HepG2 (cell line): ENCODE measurements around the gene HEMK1. TPM values are rescaled to one million over a fixed set of nuclear protein-coding genes. Genes with fewer than 3 reads are reported as not detected.

Experiments
- ATAC-seq: fragments of 200-7000 bp; cut with Tn5 transposase; 3 replicates; pipeline ENCODE4 v1.9.1; 2020; ENCODE audit warnings: mild to moderate bottlenecking, moderate library complexity
- BruUV-seq: library from RNA; stranded (reverse); fragments of 400-500 nt; replicated peaks from 2 replicates; lab custom pipeline; 2021; lab: Mats Ljungman, UMichigan
- CTCF ChIA-PET: fragments of 300-600 bp; formaldehyde crosslinking; extraction: SDS; loops from one replicate; lab custom pipeline; 2021; ENCODE audit warnings: low total read pairs, inconsistent platforms, low intra/inter-chr PET ratio; lab: Yijun Ruan, JAX
- POLR2A ChIA-PET: fragments of 350-600 bp; sonication (Branson Sonifier 250); formaldehyde crosslinking; loops from one replicate; lab custom pipeline; 2020; ENCODE audit warnings: antibody characterized with exemption, inconsistent platforms; lab: Yijun Ruan, JAX
- DNase-seq: peaks from one replicate; pipeline ENCODE4 v3.0.0-alpha.2; 2015; ENCODE audit warnings: low spot score
- FAIRE-seq: peaks from 3 replicates; lab custom pipeline; 2011; peaks lifted over from hg19 to GRCh38; lab: Jason Lieb, UNC
- H2AFZ ChIP-seq: one replicate; pipeline ENCODE4 v1.6.1; 2011; ENCODE audit warnings: low read length, inconsistent platforms
- H3K27ac ChIP-seq: fragments of 300-600 bp; 3 replicates; pipeline ENCODE4 v1.8.0; 2011; ENCODE audit warnings: mixed run types, mild to moderate bottlenecking, mixed read lengths, low read length, inconsistent platforms; ENCODE audit not compliant: insufficient read depth; ENCODE audit errors: extremely low read length
- H3K27me3 ChIP-seq, 2 experiments: fragments of 200-600 bp in 1 of 2; 2 replicates in 1 of 2; 3 replicates in 1 of 2; pipeline versions ENCODE4 v1.6.0 to v1.8.0; 2011; ENCODE audit warnings: low read length in 2 of 2, mild to moderate bottlenecking in 2 of 2, moderate library complexity in 2 of 2, inconsistent platforms in 1 of 2; ENCODE audit not compliant: insufficient read depth in 2 of 2, control insufficient read depth in 1 of 2
- H3K36me3 ChIP-seq, 2 experiments: fragments of 200-600 bp in 1 of 2; replicated peaks in 1 of 2; 2 replicates in 1 of 2; 3 replicates in 1 of 2; pipeline versions ENCODE4 v1.5.1 to v1.8.0; 2011; ENCODE audit warnings: low read length in 2 of 2, inconsistent platforms in 1 of 2; ENCODE audit not compliant: insufficient read depth in 2 of 2, control insufficient read depth in 1 of 2
- H3K4me1 ChIP-seq: 2 replicates; pipeline ENCODE4 v1.5.1; 2012; ENCODE audit warnings: low read length, inconsistent platforms; ENCODE audit not compliant: insufficient read depth
- H3K4me2 ChIP-seq: 2 replicates; pipeline ENCODE4 v1.6.0; 2011; ENCODE audit warnings: low read depth, low read length, inconsistent platforms
- H3K4me3 ChIP-seq, 3 experiments: fragments of 200-600 bp in 1 of 3; sonication (generic), shearing (Covaris generic) in 1 of 3; replicated peaks in 1 of 3; 2 replicates each; pipeline ENCODE4 v1.5.1; 2011 to 2016; ENCODE audit warnings: low read length in 3 of 3, inconsistent platforms in 2 of 3, low read depth in 2 of 3, mild to moderate bottlenecking in 2 of 3, control low read depth in 1 of 3, mixed read lengths in 1 of 3; ENCODE audit not compliant: insufficient read depth in 1 of 3
- H3K79me2 ChIP-seq: one replicate; pipeline ENCODE4 v1.6.1; 2011; ENCODE audit warnings: low read length, inconsistent platforms; ENCODE audit not compliant: insufficient read depth
- H3K9ac ChIP-seq: 2 replicates; pipeline ENCODE4 v1.6.0; 2011; ENCODE audit warnings: mild to moderate bottlenecking, low read depth, low read length, inconsistent platforms; ENCODE audit not compliant: insufficient read depth
- H3K9me3 ChIP-seq: 2 replicates; pipeline ENCODE4 v1.5.1; 2012; ENCODE audit warnings: mild to moderate bottlenecking, low read length
- H4K20me1 ChIP-seq: 2 replicates; pipeline ENCODE4 v1.6.0; 2011; ENCODE audit warnings: inconsistent platforms, mild to moderate bottlenecking, low read length, moderate library complexity; ENCODE audit not compliant: insufficient read depth
- CEBPB ChIP-seq: IDR thresholded peaks from 2 replicates; pipeline ENCODE4 v1.6.1; 2011; ENCODE audit warnings: low read depth, low read length, improper control_type of control experiment, borderline replicate concordance
- ETV5 ChIP-seq: IDR thresholded peaks from 2 replicates; pipeline ENCODE4 v1.6.1; 2018; ENCODE audit warnings: missing biosample characterization, missing genetic modification reagents, inconsistent platforms, borderline replicate concordance
- HIVEP1 ChIP-seq: sonication (generic); formaldehyde crosslinking; IDR thresholded peaks from 2 replicates; pipeline ENCODE4 v1.4.0; 2020; ENCODE audit warnings: mild to moderate bottlenecking, missing genetic modification reagents
- KMT2B ChIP-seq: IDR thresholded peaks from 2 replicates; pipeline ENCODE4 v1.6.1; 2016; ENCODE audit warnings: missing genetic modification reagents, missing compliant biosample characterization
- MEF2D ChIP-seq: sonication (generic); formaldehyde crosslinking; IDR thresholded peaks from 2 replicates; pipeline ENCODE4 v1.5.1; 2020; ENCODE audit warnings: mild to moderate bottlenecking, missing genetic modification reagents
- RXRB ChIP-seq: IDR thresholded peaks from 2 replicates; pipeline ENCODE4 v1.6.1; 2016; ENCODE audit warnings: borderline replicate concordance, missing genetic modification reagents, missing compliant biosample characterization
- TBX3 ChIP-seq: fragments of 450-650 bp; IDR thresholded peaks from 2 replicates; pipeline ENCODE4 v1.6.1; 2017; ENCODE audit warnings: antibody characterized with exemption, mild to moderate bottlenecking, inconsistent platforms, borderline replicate concordance
- ZNF101 ChIP-seq: sonication (generic); formaldehyde crosslinking; IDR thresholded peaks from 2 replicates; pipeline ENCODE4 v1.4.0; 2020; ENCODE audit warnings: mild to moderate bottlenecking, low read depth, missing genetic modification reagents, borderline replicate concordance
- ZNF577 ChIP-seq: sonication (generic); formaldehyde crosslinking; IDR thresholded peaks from 2 replicates; pipeline ENCODE4 v1.4.0; 2020; ENCODE audit warnings: mild to moderate bottlenecking, low read depth, missing genetic modification reagents, borderline replicate concordance
- ZNF629 ChIP-seq: sonication (generic); formaldehyde crosslinking; conservative IDR thresholded peaks from 2 replicates; pipeline ENCODE4 v1.5.0; 2020; ENCODE audit warnings: missing genetic modification reagents
- WGBS: methylation state at CpG from one replicate; pipeline ENCODE4 v1.1.6; 2017; ENCODE audit warnings: low lambda C conversion rate; 5-methylcytosine and 5-hydroxymethylcytosine counted together
- in situ Hi-C: cut with HindIII; loops from 2 replicates; pipeline ENCODE4 v1.10.0; 2017; ENCODE audit warnings: low pct_unique_long_range_greater_than_20kb; ENCODE audit not compliant: extremely low pct_ligation_motif_present
- intact Hi-C: fragments of 100-400 bp; cut with micrococcal nuclease; formaldehyde crosslinking; loops from one replicate; pipeline ENCODE4 v1.10.0; 2022; ENCODE audit not compliant: unreplicated experiment
- polyA plus RNA-seq, 8 experiments: library from polyadenylated mRNA; depleted of rRNA in 3 of 8; stranded (reverse) in 7 of 8; unstranded in 1 of 8; fragments of >200 nt; fragmentation: Illumina TruSeq in 4 of 8; extraction: Trizol in 4 of 8; gene quantifications; 2 replicates each; pipeline versions ENCODE4 v1.2.1 to v1.2.3, GENCODE V29; 2011 to 2016; ENCODE audit warnings: low read depth in 4 of 8, missing spikeins in 1 of 8, mixed read lengths in 1 of 8; ENCODE audit not compliant: insufficient read depth in 1 of 8
- total RNA-seq, 5 experiments: library from RNA; depleted of rRNA; stranded (reverse); fragments of >200 nt; fragmentation: Illumina TruSeq; extraction: Trizol; gene quantifications; 2 replicates each; pipeline ENCODE4 v1.2.3, GENCODE V29; 2016; ENCODE audit warnings: low read depth in 1 of 5
- TF ChIP-seq, protein P1 (sequence below): sonication (generic); formaldehyde crosslinking; IDR thresholded peaks from 2 replicates; pipeline ENCODE4 v1.4.0; 2020; ENCODE audit warnings: missing genetic modification reagents, mild to moderate bottlenecking, borderline replicate concordance

Gene HEMK1
- total and polyA plus RNA-seq, 2 of the 13 experiments (the other 11 are each of a cell fraction or from before 2014, with no cell fraction given): 9.8 to 12.6 TPM

DNA sequence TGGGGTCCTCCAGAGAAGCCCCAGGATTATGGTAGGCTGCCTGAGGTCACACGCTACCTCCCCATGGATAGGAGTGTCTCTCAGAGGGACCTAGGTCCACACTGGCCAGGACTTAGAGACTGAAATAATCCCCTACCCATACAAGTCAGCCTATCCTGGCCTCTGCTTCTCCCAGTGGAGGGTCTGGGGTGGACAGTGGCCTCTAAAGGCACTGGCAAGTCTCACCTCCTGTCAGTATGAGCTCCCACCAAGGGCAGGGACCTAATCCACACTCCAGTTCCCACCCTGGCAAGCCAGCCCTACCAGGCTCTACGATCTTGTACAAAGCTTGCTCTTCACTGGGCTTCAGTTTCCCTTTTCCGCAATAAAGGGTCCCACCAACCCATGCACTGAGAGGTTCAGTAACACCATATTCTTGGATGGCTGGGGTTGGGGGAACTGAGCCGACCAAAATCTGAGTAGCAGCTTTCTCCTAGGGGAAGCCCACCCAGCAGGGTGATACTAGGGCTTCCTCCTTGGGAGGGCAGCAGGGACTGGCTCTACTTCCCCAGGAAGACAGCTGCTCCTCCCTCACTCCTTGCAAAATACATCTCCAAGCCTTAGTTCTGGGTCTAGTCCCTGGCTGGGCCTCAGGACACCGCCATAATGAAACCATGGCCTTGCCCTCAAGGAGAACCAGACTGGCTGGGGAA is 39.9 kb downstream of the HEMK1 start:
- ChIA-PET CTCF (no interaction called here), POLR2A (interaction anchor here (1.2 kb wide), 1 partner anchor 34 kb away, joined by 3 read pairs; no protein-coding TSS in a partner anchor)
- no peak for ATAC-seq
- H4K20me1 ChIP-seq: no peaks in the 10 kb centered on the region
- intact Hi-C loops: no loop called here
- TF ChIP-seq ZNF629 (CRISPR knock-in tag): no peak
- no peak for TF ChIP-seq KMT2B
- TF ChIP-seq MEF2D (CRISPR knock-in tag): no peak
- H3K9me3 ChIP-seq: no peaks in the 10 kb centered on the region
- no peak for FAIRE-seq
- no peak overlapping the region for H3K4me2 ChIP-seq
- DNase-seq: no peak
- peaks cover 0 to 5% of the 10 kb centered on the region in 2 experiments; a peak in 1 of 5 replicates for H3K36me3 ChIP-seq
- in situ Hi-C loops: no loop called here
- H3K9ac ChIP-seq: no peak overlapping the region
- H2AFZ ChIP-seq: no peak overlapping the region
- no peaks in the 10 kb centered on the region for H3K79me2 ChIP-seq
- H3K27me3 ChIP-seq: 0 out of 5 replicates have a peak, but pooled peaks cover 0 to 10% of the 10 kb centered on the region in 2 experiments
- no peak overlapping the region for H3K27ac ChIP-seq
- peaks cover 55% of the 10 kb centered on the region for H3K4me1 ChIP-seq
- 100% methylated on average over 4 of the region's 5 CpGs for WGBS
- no TSS peak for BruUV-seq
- H3K4me3 ChIP-seq: no peak overlapping the region

DNA sequence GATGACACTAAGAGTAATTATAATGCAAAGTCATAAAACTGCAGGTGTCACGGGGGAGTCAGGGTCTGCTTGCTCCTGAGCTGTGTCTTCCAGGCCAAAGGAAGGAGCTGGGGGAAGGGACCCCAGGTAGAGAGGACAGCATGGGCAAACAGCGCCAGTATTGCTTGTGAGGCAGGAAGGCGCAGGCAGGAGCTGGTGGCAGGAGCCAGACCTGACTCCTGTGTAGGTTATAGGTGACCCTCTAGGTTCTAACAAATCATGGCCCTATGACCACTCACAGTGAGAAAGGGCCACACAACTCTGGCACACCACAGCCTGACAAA is 40.4 kb downstream of the HEMK1 start:
- in situ Hi-C loops: loop anchor here (5.0 kb wide), 1 partner anchor 37 kb away; no protein-coding TSS in a partner anchor
- 100% methylated on average over 2 of the region's 3 CpGs for WGBS
- H4K20me1 ChIP-seq: no peaks in the 10 kb centered on the region
- H3K9ac ChIP-seq: no peak overlapping the region
- H3K27ac ChIP-seq: no peak overlapping the region
- intact Hi-C loops: loop anchor here (10.0 kb wide), 1 partner anchor 355 kb away; no protein-coding TSS in a partner anchor
- FAIRE-seq (no peak), DNase-seq (no peak), ATAC-seq (no peak)
- H3K4me1 ChIP-seq: peaks cover 50% of the 10 kb centered on the region
- 0 out of 5 replicates have a peak, but pooled peaks cover 0 to 10% of the 10 kb centered on the region in 2 experiments for H3K27me3 ChIP-seq
- H3K4me3 ChIP-seq: no peak overlapping the region
- H3K79me2 ChIP-seq: no peaks in the 10 kb centered on the region
- ChIA-PET POLR2A (interaction anchor here (0.6 to 4.5 kb wide), 4 partner anchors 8 to 40 kb away, joined by 3 to 101 read pairs (median 34); partner anchors contain the start of gene HEMK1), CTCF (interaction anchor here (8.0 kb wide), 1 partner anchor 38 kb away, joined by 182 read pairs; the partner anchor contains the start of gene HEMK1)
- H3K4me2 ChIP-seq: no peak overlapping the region
- no peaks in the 10 kb centered on the region for H3K9me3 ChIP-seq
- no TSS peak for BruUV-seq
- H3K36me3 ChIP-seq: peaks cover 0 to 5% of the 10 kb centered on the region in 2 experiments; a peak in 1 of 5 replicates
- no peak overlapping the region for H2AFZ ChIP-seq
- TF ChIP-seq ZNF101 (CRISPR knock-in tag) (no peak), RXRB (CRISPR knock-in tag) (no peak), ZNF577 (CRISPR knock-in tag) (no peak), ETV5 (CRISPR knock-in tag) (no peak), TBX3 (no peak), CEBPB (no peak), HIVEP1 (CRISPR knock-in tag) (no peak)
- TF ChIP-seq, protein P1, sequence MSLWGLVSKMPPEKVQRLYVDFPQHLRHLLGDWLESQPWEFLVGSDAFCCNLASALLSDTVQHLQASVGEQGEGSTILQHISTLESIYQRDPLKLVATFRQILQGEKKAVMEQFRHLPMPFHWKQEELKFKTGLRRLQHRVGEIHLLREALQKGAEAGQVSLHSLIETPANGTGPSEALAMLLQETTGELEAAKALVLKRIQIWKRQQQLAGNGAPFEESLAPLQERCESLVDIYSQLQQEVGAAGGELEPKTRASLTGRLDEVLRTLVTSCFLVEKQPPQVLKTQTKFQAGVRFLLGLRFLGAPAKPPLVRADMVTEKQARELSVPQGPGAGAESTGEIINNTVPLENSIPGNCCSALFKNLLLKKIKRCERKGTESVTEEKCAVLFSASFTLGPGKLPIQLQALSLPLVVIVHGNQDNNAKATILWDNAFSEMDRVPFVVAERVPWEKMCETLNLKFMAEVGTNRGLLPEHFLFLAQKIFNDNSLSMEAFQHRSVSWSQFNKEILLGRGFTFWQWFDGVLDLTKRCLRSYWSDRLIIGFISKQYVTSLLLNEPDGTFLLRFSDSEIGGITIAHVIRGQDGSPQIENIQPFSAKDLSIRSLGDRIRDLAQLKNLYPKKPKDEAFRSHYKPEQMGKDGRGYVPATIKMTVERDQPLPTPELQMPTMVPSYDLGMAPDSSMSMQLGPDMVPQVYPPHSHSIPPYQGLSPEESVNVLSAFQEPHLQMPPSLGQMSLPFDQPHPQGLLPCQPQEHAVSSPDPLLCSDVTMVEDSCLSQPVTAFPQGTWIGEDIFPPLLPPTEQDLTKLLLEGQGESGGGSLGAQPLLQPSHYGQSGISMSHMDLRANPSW (CRISPR knock-in tag): no peak
